ENCODE measurements around the gene LAMB4. TPM values are rescaled to one million over a fixed set of nuclear protein-coding genes. Genes with fewer than 3 reads are reported as not detected.

LAMB4 gene
- total and polyA plus RNA-seq, 12 donors = 0.15 to 0.69 (median 0.25) TPM; not detected in 3

- WGBS, 2 donors = 91% methylated on average over 6 of the region's 6 CpGs
- Histone ChIP-seq H3K9me3 (no peaks in the 10 kb centered on the region), H3K27me3 (no peaks in the 10 kb centered on the region), H3K27ac (no peak overlapping the region), H3K4me3 (no peak overlapping the region), H3K36me3 (no peaks in the 10 kb centered on the region), H3K4me1 (peaks cover 0 to 36% (median 11%) of the 10 kb centered on the region in 9 donors)
- no peak for TF ChIP-seq CTCF (IDR thresholded peaks at IDR 0.05)
- DNase-seq (no peak), ATAC-seq (peak in 1 of 8 donors; percentile 29)
- intact Hi-C loops (cut with DNase I) = loop anchor here in 5 of 10 donors (5.0 to 10.0 kb wide), 3 partner anchors 120 to 130 kb away; partner anchors contain the start of gene DLD (in 3 of the 5)
These were observed 115.1 kb downstream of the LAMB4 start for GRCh38 chr7:108014747-108015682.

GRCh38 chr7:108014215-108014614 is 115.9 kb downstream of the LAMB4 start:
- TF ChIP-seq CTCF (IDR thresholded peaks at IDR 0.05) = peak in 1 of 9 donors; percentile 8
- no peaks in the 10 kb centered on the region for H3K27me3 ChIP-seq
- no peaks in the 10 kb centered on the region for H3K36me3 ChIP-seq
- DNase-seq = no peak
- intact Hi-C loops (cut with DNase I) = loop anchor here in 4 of 10 donors (10.0 kb wide), 2 partner anchors 119 to 131 kb away; partner anchors contain the start of gene DLD (in 2 of the 4)
- peaks cover 0 to 37% (median 11%) of the 10 kb centered on the region in 9 donors for H3K4me1 ChIP-seq
- H3K9me3 ChIP-seq = no peaks in the 10 kb centered on the region
- H3K4me3 ChIP-seq = no peak overlapping the region
- WGBS, 2 donors = 57 to 60% methylated on average over 2 of the region's 2 CpGs
- no peak overlapping the region for H3K27ac ChIP-seq
- ATAC-seq = no peak

GRCh38 chr7:108012499-108013430 is 117.4 kb downstream of the LAMB4 start:
- Histone ChIP-seq H3K27me3 (no peaks in the 10 kb centered on the region), H3K4me1 (peaks cover 0 to 38% (median 11%) of the 10 kb centered on the region in 9 donors), H3K27ac (peak overlapping the region in 4 of 10 donors; percentile 17 to 25 (median 22)), H3K36me3 (no peaks in the 10 kb centered on the region), H3K4me3 (no peak overlapping the region), H3K9me3 (no peaks in the 10 kb centered on the region)
- DNase-seq (no peak), ATAC-seq (peak in 5 of 8 donors; percentile 36 to 64 (median 58))
- intact Hi-C loops (cut with DNase I) = loop anchor here in 4 of 10 donors (10.0 kb wide), 2 partner anchors 118 to 132 kb away; partner anchors contain the start of gene DLD (in 2 of the 4)
- no peak for TF ChIP-seq CTCF (IDR thresholded peaks at IDR 0.05)
- 73 to 78% methylated on average over 8 of the region's 8 CpGs for WGBS, 2 donors
